GM12865 (cell line): ENCODE results near the gene DCAF15.

Experiments used
- DNase-seq: peaks from one replicate; pipeline ENCODE4 v3.0.0; 2010; ENCODE audit warnings: low read depth
- H3K4me3 ChIP-seq: 2 replicates; pipeline ENCODE4 v1.5.1; 2011; ENCODE audit warnings: mild to moderate bottlenecking, low read depth, low read length, control low read depth
- CTCF ChIP-seq: IDR thresholded peaks from 2 replicates; pipeline ENCODE4 v1.5.1; 2011; ENCODE audit warnings: low read length, control low read depth, low read depth, inconsistent platforms; ENCODE audit not compliant: insufficient read depth; ENCODE audit errors: missing control alignments

DCAF15 gene

GRCh38 chr19:13987101-13987890 is 35.0 kb downstream of the DCAF15 start:
- no peak for DNase-seq
- H3K4me3 ChIP-seq, result peak overlapping the region; percentile 45
- no peak for TF ChIP-seq CTCF

- TF ChIP-seq CTCF, result no peak
- no peak overlapping the region for H3K4me3 ChIP-seq
These were observed 37.2 kb downstream of the DCAF15 start for GRCh38 chr19:13989487-13989886.

GRCh38 chr19:13990085-13990484 is 37.8 kb downstream of the DCAF15 start:
- DNase-seq, result no peak

More at GRCh38 chr19:13989487-13989886, 37.2 kb downstream of the DCAF15 start:
- DNase-seq, result no peak

GRCh38 chr19:13992025-13992424 is 39.7 kb downstream of the DCAF15 start:
- no peak overlapping the region for H3K4me3 ChIP-seq
- no peak for TF ChIP-seq CTCF
- no peak for DNase-seq

More at GRCh38 chr19:13990085-13990484, 37.8 kb downstream of the DCAF15 start:
- no peak for TF ChIP-seq CTCF
- H3K4me3 ChIP-seq, result no peak overlapping the region

GRCh38 chr19:13993590-13994300 is 41.4 kb downstream of the DCAF15 start:
- TF ChIP-seq CTCF, result no peak
- no peak overlapping the region for H3K4me3 ChIP-seq
- DNase-seq, result no peak

GRCh38 chr19:13995017-13995728 is 42.9 kb downstream of the DCAF15 start:
- no peak overlapping the region for H3K4me3 ChIP-seq
- no peak for TF ChIP-seq CTCF
- DNase-seq, result no peak
